ENCODE data around the gene CFAP45. TPM values are rescaled to one million over a fixed set of nuclear protein-coding genes. Genes with fewer than 3 reads are reported as not detected.

The CFAP45 gene
- total RNA-seq, 2 experiments from 2014 or later, result 0.63 TPM; not detected in 1

DNA sequence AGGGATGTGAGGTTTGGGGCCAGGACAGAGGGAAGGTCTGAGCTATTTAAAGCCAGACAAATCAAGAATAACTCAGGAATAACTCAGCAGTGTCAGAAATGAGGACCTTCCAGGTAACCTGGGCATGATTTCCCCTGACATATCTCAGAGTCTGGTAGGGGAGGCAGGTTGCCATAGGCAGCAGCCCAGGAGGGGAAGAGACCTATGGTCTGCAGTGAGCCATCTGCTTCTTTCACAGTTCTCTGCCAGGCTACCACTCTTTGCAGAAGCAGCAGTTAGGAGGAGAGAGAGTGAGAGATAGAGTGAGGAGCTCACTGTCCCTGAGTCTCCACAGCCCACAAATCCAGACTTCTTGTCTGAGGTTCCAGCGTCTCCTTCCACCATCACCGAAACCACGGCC lies 31.2 kb downstream of the CFAP45 start:
- intact Hi-C loops (cut with micrococcal nuclease; ENCODE audit: unreplicated experiment), result no loop called here
- no peaks in the 10 kb centered on the region for H3K9me3 ChIP-seq (ENCODE audit: low read length)
- ChIA-PET POLR2A (interaction anchor here (0.6 kb wide), 1 partner anchor 20 kb away, joined by 3 read pairs; no protein-coding TSS in a partner anchor), CTCF (ENCODE audit: unreplicated experiment) (no interaction called here)
- H2AFZ ChIP-seq (ENCODE audit: low read length), result no peak overlapping the region
- H3K4me1 ChIP-seq (ENCODE audit: insufficient read depth, low read length, poor library complexity, severe bottlenecking), result no peaks in the 10 kb centered on the region
- no peaks in the 10 kb centered on the region for H3K9me2 ChIP-seq (ENCODE audit: insufficient read depth, low read length)
- no TSS peak for BruUV-seq (replicated peaks)
- H3K27ac ChIP-seq (ENCODE audit: low read depth, low read length, poor library complexity, severe bottlenecking), result no peak overlapping the region
- H4K20me1 ChIP-seq (ENCODE audit: insufficient read depth, low read length), result no peaks in the 10 kb centered on the region
- no peaks in the 10 kb centered on the region for H3K79me2 ChIP-seq (ENCODE audit: insufficient read depth, low read depth, low read length)
- H3K36me3 ChIP-seq (ENCODE audit: insufficient read depth, low read length), result no peaks in the 10 kb centered on the region
- TF ChIP-seq, protein P1, sequence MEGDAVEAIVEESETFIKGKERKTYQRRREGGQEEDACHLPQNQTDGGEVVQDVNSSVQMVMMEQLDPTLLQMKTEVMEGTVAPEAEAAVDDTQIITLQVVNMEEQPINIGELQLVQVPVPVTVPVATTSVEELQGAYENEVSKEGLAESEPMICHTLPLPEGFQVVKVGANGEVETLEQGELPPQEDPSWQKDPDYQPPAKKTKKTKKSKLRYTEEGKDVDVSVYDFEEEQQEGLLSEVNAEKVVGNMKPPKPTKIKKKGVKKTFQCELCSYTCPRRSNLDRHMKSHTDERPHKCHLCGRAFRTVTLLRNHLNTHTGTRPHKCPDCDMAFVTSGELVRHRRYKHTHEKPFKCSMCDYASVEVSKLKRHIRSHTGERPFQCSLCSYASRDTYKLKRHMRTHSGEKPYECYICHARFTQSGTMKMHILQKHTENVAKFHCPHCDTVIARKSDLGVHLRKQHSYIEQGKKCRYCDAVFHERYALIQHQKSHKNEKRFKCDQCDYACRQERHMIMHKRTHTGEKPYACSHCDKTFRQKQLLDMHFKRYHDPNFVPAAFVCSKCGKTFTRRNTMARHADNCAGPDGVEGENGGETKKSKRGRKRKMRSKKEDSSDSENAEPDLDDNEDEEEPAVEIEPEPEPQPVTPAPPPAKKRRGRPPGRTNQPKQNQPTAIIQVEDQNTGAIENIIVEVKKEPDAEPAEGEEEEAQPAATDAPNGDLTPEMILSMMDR (conservative IDR thresholded peaks at IDR 0.05; ENCODE audit: low read length), result no peak
- no peak for TF ChIP-seq EZH2phosphoT487 (IDR thresholded peaks at IDR 0.05; ENCODE audit: borderline replicate concordance, low read depth, low read length)
- DNase-seq (ENCODE audit: low spot score), result no peak
- no peak overlapping the region for H3K4me2 ChIP-seq (ENCODE audit: low read length)
- no peak overlapping the region for H3K4me3 ChIP-seq (ENCODE audit: low read depth, low read length, poor library complexity, severe bottlenecking)

DNA sequence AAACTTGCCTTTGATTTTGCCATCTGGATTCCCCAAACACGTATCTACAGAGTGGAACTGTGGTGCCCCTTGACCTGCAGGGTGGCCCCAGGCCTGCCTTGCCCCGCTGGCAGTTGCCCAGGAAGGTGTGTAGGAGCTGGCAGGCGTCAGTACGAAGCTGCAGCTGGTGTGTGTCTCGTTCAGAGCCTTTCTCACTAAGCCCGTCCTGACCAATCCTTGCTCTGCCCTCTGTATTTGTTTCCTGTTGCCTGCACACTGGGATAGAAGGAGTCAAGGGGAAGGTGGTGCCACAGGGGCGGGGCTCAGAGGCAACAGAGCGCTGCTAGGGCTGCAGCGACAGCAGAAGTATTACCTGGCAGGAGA lies 32.3 kb downstream of the CFAP45 start:
- H3K36me3 ChIP-seq (ENCODE audit: insufficient read depth, low read length), result no peaks in the 10 kb centered on the region
- H2AFZ ChIP-seq (ENCODE audit: low read length), result no peak overlapping the region
- no peaks in the 10 kb centered on the region for H3K9me2 ChIP-seq (ENCODE audit: insufficient read depth, low read length)
- no peaks in the 10 kb centered on the region for H3K79me2 ChIP-seq (ENCODE audit: insufficient read depth, low read depth, low read length)
- no peaks in the 10 kb centered on the region for H4K20me1 ChIP-seq (ENCODE audit: insufficient read depth, low read length)
- no peak overlapping the region for H3K27ac ChIP-seq (ENCODE audit: low read depth, low read length, poor library complexity, severe bottlenecking)
- TF ChIP-seq, protein P1 (conservative IDR thresholded peaks at IDR 0.05; ENCODE audit: low read length), result no peak
- no peak for TF ChIP-seq EZH2phosphoT487 (IDR thresholded peaks at IDR 0.05; ENCODE audit: borderline replicate concordance, low read depth, low read length)
- no peak for DNase-seq (ENCODE audit: low spot score)
- no peaks in the 10 kb centered on the region for H3K4me1 ChIP-seq (ENCODE audit: insufficient read depth, low read length, poor library complexity, severe bottlenecking)
- ChIA-PET CTCF (ENCODE audit: unreplicated experiment) (no interaction called here), POLR2A (no interaction called here)
- intact Hi-C loops (cut with micrococcal nuclease; ENCODE audit: unreplicated experiment), result no loop called here
- no peak overlapping the region for H3K4me3 ChIP-seq (ENCODE audit: low read depth, low read length, poor library complexity, severe bottlenecking)
- H3K4me2 ChIP-seq (ENCODE audit: low read length), result no peak overlapping the region
- H3K9me3 ChIP-seq (ENCODE audit: low read length), result no peaks in the 10 kb centered on the region
- BruUV-seq (replicated peaks), result no TSS peak

DNA sequence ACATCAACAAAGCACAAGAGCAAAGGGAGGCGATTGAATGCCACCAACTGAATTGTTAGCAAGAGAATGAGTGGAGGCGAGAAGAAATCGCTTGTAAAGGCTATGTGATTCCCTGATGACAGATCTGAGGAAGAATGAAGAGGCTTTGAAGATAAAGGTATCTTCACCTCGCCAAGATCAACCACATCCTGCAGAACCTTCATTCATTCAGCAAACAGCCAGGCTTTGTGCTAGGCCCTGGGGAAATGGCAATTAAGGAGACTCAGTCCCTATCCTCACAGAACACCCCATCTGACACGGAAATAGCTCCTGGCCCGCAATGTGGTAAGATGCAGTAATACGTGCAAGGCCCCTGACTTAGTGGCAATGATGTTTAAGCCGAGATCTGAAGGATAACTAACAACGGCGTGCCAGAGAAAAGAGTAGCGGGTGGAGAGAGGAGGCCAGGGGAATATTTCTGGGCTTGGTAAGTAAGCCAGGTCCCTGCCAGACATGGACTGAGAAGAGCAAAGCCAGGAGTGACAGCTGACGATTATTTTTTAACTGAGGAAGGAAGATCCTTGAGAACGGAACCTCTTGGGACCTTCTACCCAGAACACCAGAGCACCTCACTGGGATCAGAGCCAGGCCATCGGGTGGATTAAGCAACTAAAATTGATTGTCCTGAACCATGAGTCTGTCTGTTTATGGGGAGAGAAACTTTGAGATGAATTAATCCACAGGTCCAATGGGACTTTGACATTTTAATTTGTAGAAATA lies 32.9 kb downstream of the CFAP45 start:
- ChIA-PET CTCF (ENCODE audit: unreplicated experiment) (no interaction called here), POLR2A (no interaction called here)
- H2AFZ ChIP-seq (ENCODE audit: low read length), result no peak overlapping the region
- no peaks in the 10 kb centered on the region for H3K36me3 ChIP-seq (ENCODE audit: insufficient read depth, low read length)
- intact Hi-C loops (cut with micrococcal nuclease; ENCODE audit: unreplicated experiment), result no loop called here
- H3K4me1 ChIP-seq (ENCODE audit: insufficient read depth, low read length, poor library complexity, severe bottlenecking), result no peaks in the 10 kb centered on the region
- TF ChIP-seq EZH2phosphoT487 (IDR thresholded peaks at IDR 0.05; ENCODE audit: borderline replicate concordance, low read depth, low read length), result no peak
- TF ChIP-seq, protein P1 (conservative IDR thresholded peaks at IDR 0.05; ENCODE audit: low read length), result no peak
- no peak overlapping the region for H3K4me2 ChIP-seq (ENCODE audit: low read length)
- H4K20me1 ChIP-seq (ENCODE audit: insufficient read depth, low read length), result no peaks in the 10 kb centered on the region
- DNase-seq (ENCODE audit: low spot score), result no peak
- no peak overlapping the region for H3K27ac ChIP-seq (ENCODE audit: low read depth, low read length, poor library complexity, severe bottlenecking)
- no peaks in the 10 kb centered on the region for H3K9me3 ChIP-seq (ENCODE audit: low read length)
- BruUV-seq (replicated peaks), result no TSS peak
- H3K9me2 ChIP-seq (ENCODE audit: insufficient read depth, low read length), result no peaks in the 10 kb centered on the region
- no peaks in the 10 kb centered on the region for H3K79me2 ChIP-seq (ENCODE audit: insufficient read depth, low read depth, low read length)
- no peak overlapping the region for H3K4me3 ChIP-seq (ENCODE audit: low read depth, low read length, poor library complexity, severe bottlenecking)

Data from OCI-LY7 (cell line).